VCaP (cell line): ENCODE results near the gene PTCH1.

Experiments
- H3K27ac ChIP-seq: fragments of 450-650 bp; 2 replicates; pipeline ENCODE4 v1.5.1; 2017
- CTCF ChIP-seq: fragments of 450-650 bp; conservative IDR thresholded peaks from 2 replicates; pipeline ENCODE4 v1.5.1; 2017; ENCODE audit warnings: mild to moderate bottlenecking, moderate library complexity

The PTCH1 gene

GRCh38 chr9:95507464-95508241 is 9.1 kb downstream of the PTCH1 start:
- TF ChIP-seq CTCF: no peak
- peak overlapping the region; percentile 96 for H3K27ac ChIP-seq

GRCh38 chr9:95506678-95507463 is 9.9 kb downstream of the PTCH1 start:
- H3K27ac ChIP-seq: peak overlapping the region; percentile 96
- TF ChIP-seq CTCF: 0 out of 2 replicates have a peak, but pooled peaks have one; percentile 6

- TF ChIP-seq CTCF: no peak
- H3K27ac ChIP-seq: peak overlapping the region; percentile 96
Observed at GRCh38 chr9:95506428-95506677, 10.4 kb downstream of the PTCH1 start.

GRCh38 chr9:95505717-95506427 is 10.9 kb downstream of the PTCH1 start:
- H3K27ac ChIP-seq: peak overlapping the region; percentile 96
- no peak for TF ChIP-seq CTCF

GRCh38 chr9:95505072-95505716 is 11.6 kb downstream of the PTCH1 start:
- peak overlapping the region; percentile 96 for H3K27ac ChIP-seq

GRCh38 chr9:95504053-95504963 is 12.5 kb downstream of the PTCH1 start:
- peak overlapping the region; percentile 96; the same call in 1 of the 2 replicates for H3K27ac ChIP-seq

More at GRCh38 chr9:95505072-95505716, 11.6 kb downstream of the PTCH1 start:
- TF ChIP-seq CTCF: no peak

More at GRCh38 chr9:95504053-95504963, 12.5 kb downstream of the PTCH1 start:
- TF ChIP-seq CTCF: no peak
